IMR-90 (cell line): ENCODE measurements around the gene CERS5. TPM values are rescaled to one million over a fixed set of nuclear protein-coding genes. Genes with fewer than 3 reads are reported as not detected.

ENCODE experiments used
- ATAC-seq: fragments of 200-7000 bp; cut with Tn5 transposase; 2 replicates; pipeline ENCODE4 v1.9.1; 2020; ENCODE audit warnings: low read depth, mild to moderate bottlenecking, moderate library complexity
- BruUV-seq: library from RNA; stranded (reverse); fragments of 400-500 nt; replicated peaks from 2 replicates; lab custom pipeline; 2021; lab: Mats Ljungman, UMichigan
- CTCF ChIA-PET: fragments of 300-600 bp; formaldehyde crosslinking; extraction: SDS; loops from one replicate; lab custom pipeline; 2021; ENCODE audit warnings: antibody characterized with exemption; lab: Yijun Ruan, JAX
- POLR2A ChIA-PET: fragments of 300-600 bp; sonication (Branson Sonifier 250); formaldehyde crosslinking; loops from one replicate; lab custom pipeline; 2022; ENCODE audit warnings: antibody characterized with exemption; ENCODE audit not compliant: unreplicated experiment; lab: Charles Lee
- DNase-seq: peaks from one replicate; pipeline ENCODE4 v3.0.0; 2013
- H2AFZ ChIP-seq: replicated peaks from 2 replicates; pipeline ENCODE3; 2013; ENCODE audit warnings: low read length, mild to moderate bottlenecking; ENCODE audit not compliant: poor library complexity
- H2AK5ac ChIP-seq: 2 replicates; pipeline ENCODE4 v1.6.1; 2013; ENCODE audit warnings: low read depth, low read length, inconsistent platforms
- H2AK9ac ChIP-seq: replicated peaks from 2 replicates; pipeline ENCODE3; 2013; ENCODE audit warnings: mild to moderate bottlenecking, low read depth, low read length, moderate library complexity; ENCODE audit not compliant: poor library complexity
- H2BK120ac ChIP-seq: 2 replicates; pipeline ENCODE4 v1.6.1; 2013; ENCODE audit warnings: low read depth, low read length, inconsistent platforms
- H2BK15ac ChIP-seq: 3 replicates; pipeline ENCODE4 v1.6.1; 2013; ENCODE audit warnings: low read depth, low read length, inconsistent platforms
- H2BK20ac ChIP-seq: 2 replicates; pipeline ENCODE4 v1.6.1; 2013; ENCODE audit warnings: low read depth, mild to moderate bottlenecking, inconsistent platforms, low read length, moderate library complexity
- H2BK5ac ChIP-seq: 2 replicates; pipeline ENCODE4 v1.6.1; 2013; ENCODE audit warnings: mild to moderate bottlenecking, low read depth, low read length, inconsistent platforms; ENCODE audit not compliant: poor library complexity, severe bottlenecking
- H3K14ac ChIP-seq: replicated peaks from 2 replicates; pipeline ENCODE4 v1.6.1; 2013; ENCODE audit warnings: low read depth, low read length, inconsistent platforms
- H3K18ac ChIP-seq: 2 replicates; pipeline ENCODE4 v1.6.1; 2013; ENCODE audit warnings: low read depth, low read length, control low read depth
- H3K23ac ChIP-seq: 2 replicates; pipeline ENCODE4 v1.6.1; 2013; ENCODE audit warnings: low read depth, low read length, inconsistent platforms
- H3K27ac ChIP-seq: 2 replicates; pipeline ENCODE4 v1.5.1; 2013; ENCODE audit warnings: mild to moderate bottlenecking, control low read depth, low read length; ENCODE audit not compliant: insufficient read depth
- H3K27me3 ChIP-seq: 2 replicates; pipeline ENCODE4 v1.6.1; 2013; ENCODE audit warnings: low read length; ENCODE audit not compliant: control insufficient read depth, insufficient read depth
- H3K36me3 ChIP-seq: 2 replicates; pipeline ENCODE4 v1.6.1; 2013; ENCODE audit warnings: low read length, mixed read lengths; ENCODE audit not compliant: control insufficient read depth, insufficient read depth
- H3K4ac ChIP-seq: 2 replicates; pipeline ENCODE4 v1.6.1; 2013; ENCODE audit warnings: low read depth, low read length, inconsistent platforms
- H3K4me1 ChIP-seq: 2 replicates; pipeline ENCODE4 v1.6.1; 2013; ENCODE audit warnings: low read length, mixed read lengths; ENCODE audit not compliant: control insufficient read depth, insufficient read depth
- H3K4me2 ChIP-seq: 2 replicates; pipeline ENCODE4 v1.6.1; 2013; ENCODE audit warnings: low read depth, mild to moderate bottlenecking, control low read depth, low read length, moderate library complexity
- H3K4me3 ChIP-seq: 2 replicates; pipeline ENCODE4 v1.5.1; 2013; ENCODE audit warnings: low read depth, mild to moderate bottlenecking, control low read depth, low read length, moderate library complexity; ENCODE audit not compliant: insufficient read depth
- H3K56ac ChIP-seq: 2 replicates; pipeline ENCODE4 v1.6.1; 2013; ENCODE audit warnings: low read length, inconsistent platforms; ENCODE audit not compliant: insufficient read depth; ENCODE audit errors: extremely low read depth
- H3K79me1 ChIP-seq, 2 experiments: 2 replicates each; pipeline ENCODE4 v1.6.1; 2013; ENCODE audit warnings: low read length in 2 of 2, inconsistent platforms in 1 of 2, low read depth in 1 of 2
- H3K9ac ChIP-seq: 2 replicates; pipeline ENCODE4 v1.6.1; 2013; ENCODE audit warnings: low read depth, low read length, control low read depth
- H3K9me1 ChIP-seq: 2 replicates; pipeline ENCODE4 v1.6.1; 2013; ENCODE audit warnings: low read length, inconsistent platforms; ENCODE audit not compliant: insufficient read depth
- H3K9me3 ChIP-seq: 2 replicates; pipeline ENCODE4 v1.6.1; 2013; ENCODE audit warnings: low read length; ENCODE audit not compliant: control insufficient read depth, insufficient read depth
- H4K20me1 ChIP-seq: 2 replicates; pipeline ENCODE4 v1.6.1; 2013; ENCODE audit warnings: low read length, inconsistent platforms; ENCODE audit not compliant: insufficient read depth
- H4K5ac ChIP-seq: 2 replicates; pipeline ENCODE4 v1.6.1; 2013; ENCODE audit warnings: mild to moderate bottlenecking, low read depth, low read length, control low read depth
- H4K8ac ChIP-seq, 2 experiments: 2 replicates each; pipeline ENCODE4 v1.6.1; 2013; ENCODE audit warnings: low read depth in 2 of 2, low read length in 2 of 2, control low read depth in 1 of 2, inconsistent platforms in 1 of 2
- H4K91ac ChIP-seq: 2 replicates; pipeline ENCODE4 v1.6.1; 2013; ENCODE audit warnings: low read depth, low read length, inconsistent platforms; ENCODE audit not compliant: insufficient read depth
- BHLHE40 ChIP-seq: fragments of 150-350 bp; IDR thresholded peaks from 2 replicates; pipeline ENCODE4 v1.6.1; 2016; ENCODE audit warnings: mild to moderate bottlenecking, low read depth, low read length
- CEBPB ChIP-seq: IDR thresholded peaks from 2 replicates; pipeline ENCODE4 v1.6.1; 2012; ENCODE audit warnings: low read depth, low read length, improper control_type of control experiment
- ELK1 ChIP-seq: fragments of 150-350 bp; IDR thresholded peaks from 2 replicates; pipeline ENCODE4 v1.6.1; 2016; ENCODE audit warnings: low read depth, mild to moderate bottlenecking, low read length, moderate library complexity, borderline replicate concordance
- MAZ ChIP-seq: IDR thresholded peaks from 2 replicates; pipeline ENCODE4 v1.6.1; 2012; ENCODE audit warnings: low read depth, mild to moderate bottlenecking, low read length, improper control_type of control experiment, moderate library complexity, borderline replicate concordance
- NFE2L2 ChIP-seq: fragments of 150-350 bp; IDR thresholded peaks from 2 replicates; pipeline ENCODE4 v1.6.1; 2016; ENCODE audit warnings: low read depth, mild to moderate bottlenecking, low read length
- RAD21 ChIP-seq: IDR thresholded peaks from 2 replicates; pipeline ENCODE4 v1.6.1; 2012; ENCODE audit warnings: low read length, improper control_type of control experiment
- RCOR1 ChIP-seq: IDR thresholded peaks from 2 replicates; pipeline ENCODE4 v1.6.1; 2012; ENCODE audit warnings: mild to moderate bottlenecking, low read length, improper control_type of control experiment; ENCODE audit not compliant: insufficient replicate concordance
- RFX5 ChIP-seq: IDR thresholded peaks from 2 replicates; pipeline ENCODE4 v1.8.0; 2012; ENCODE audit warnings: low read depth, mild to moderate bottlenecking, low read length, moderate library complexity
- SMC3 ChIP-seq: fragments of 150-350 bp; IDR thresholded peaks from 2 replicates; pipeline ENCODE4 v1.6.1; 2016; ENCODE audit warnings: low read depth, mild to moderate bottlenecking, antibody characterized with exemption, low read length, moderate library complexity
- WGBS, 2 experiments: methylation state at CpG; one replicate each; pipeline versions ENCODE4 v1.1.5 to v1.1.7; 2013; ENCODE audit warnings: missing lambda C conversion rate in 2 of 2; ENCODE audit not compliant: insufficient read length in 1 of 2; ENCODE audit errors: extremely low coverage in 2 of 2; 5-methylcytosine and 5-hydroxymethylcytosine counted together
- dilution Hi-C: fragments of 300-500 bp; cut with HindIII; formaldehyde crosslinking; loops from one replicate; pipeline ENCODE4 v1.14.3; 2018; ENCODE audit warnings: low sequenced_read_pairs; ENCODE audit not compliant: unreplicated experiment
- in situ Hi-C: fragments of 300-500 bp; cut with MboI; formaldehyde crosslinking; loops from 3 replicates; pipeline ENCODE4 v1.14.3; 2019; ENCODE audit warnings: low sequenced_read_pairs, inconsistent platforms, mixed read lengths
- intact Hi-C: fragments of 100-400 bp; cut with micrococcal nuclease; formaldehyde crosslinking; loops from 2 replicates; pipeline ENCODE4 v1.10.0; 2022
- polyA plus RNA-seq, 3 experiments: library from polyadenylated mRNA; depleted of rRNA; stranded (reverse); fragments of >200 nt; gene quantifications; 2 replicates each; pipeline ENCODE4 v1.2.3, GENCODE V29; 2012; ENCODE audit warnings: low replicate concordance in 1 of 3
- total RNA-seq: library from RNA; depleted of rRNA; stranded (reverse); fragments of >200 nt; gene quantifications from 2 replicates; pipeline ENCODE4 v1.2.3, GENCODE V29; 2012
- TF ChIP-seq, protein P1 (sequence below): conservative IDR thresholded peaks from 2 replicates; pipeline ENCODE4 v1.5.1; 2012; ENCODE audit warnings: mild to moderate bottlenecking, low read depth, low read length, improper control_type of control experiment

CERS5 gene
- total and polyA plus RNA-seq, 2 of the 4 experiments (the other 2 are of a cell fraction), result 40.3 to 60.3 TPM

- Histone ChIP-seq H3K56ac (no peak overlapping the region), H3K4me2 (no peak overlapping the region), H4K91ac (no peak overlapping the region), H2BK15ac (no peak overlapping the region), H3K9me3 (no peaks in the 10 kb centered on the region), H2AK9ac (no peak overlapping the region), H3K9me1 (peaks cover 9% of the 10 kb centered on the region; the same call in 1 of the 2 replicates), H2AFZ (no peak overlapping the region), H4K5ac (no peak overlapping the region), H2AK5ac (no peak overlapping the region), H3K36me3 (peaks cover 26% of the 10 kb centered on the region), H3K23ac (no peak overlapping the region), H3K4ac (no peak overlapping the region), H3K27me3 (no peaks in the 10 kb centered on the region), H4K8ac (no peak overlapping the region), H3K9ac (no peak overlapping the region), H3K18ac (no peak overlapping the region), H3K27ac (no peak overlapping the region), H3K4me3 (no peak overlapping the region), H2BK20ac (no peak overlapping the region), H3K4me1 (no peaks in the 10 kb centered on the region), H3K79me1 (peaks cover 25 to 70% of the 10 kb centered on the region in 2 experiments), H3K14ac (no peak overlapping the region), H4K20me1 (no peaks in the 10 kb centered on the region; the same call in 1 of the 2 replicates), H2BK5ac (no peak overlapping the region), H2BK120ac (no peak overlapping the region)
- in situ Hi-C loops, result no loop called here
- intact Hi-C loops, result no loop called here
- POLR2A ChIA-PET, result no interaction called here
- CTCF ChIA-PET, result interaction anchor here (0.6 to 1.2 kb wide), 2 partner anchors 8 to 115 kb away, joined by 3 read pairs; no protein-coding TSS in a partner anchor
- BruUV-seq, result no TSS peak
- ATAC-seq (no peak), DNase-seq (no peak)
- WGBS, 2 experiments, result no CpG with 5 or more reads among the region's 2 CpGs
- dilution Hi-C loops, result no loop called here
- no peak for TF ChIP-seq CEBPB
- no peak for TF ChIP-seq RFX5
- TF ChIP-seq BHLHE40, result no peak
- TF ChIP-seq MAZ, result no peak
- no peak for TF ChIP-seq RAD21
- no peak for TF ChIP-seq SMC3
- TF ChIP-seq RCOR1, result no peak
- TF ChIP-seq, protein P1, sequence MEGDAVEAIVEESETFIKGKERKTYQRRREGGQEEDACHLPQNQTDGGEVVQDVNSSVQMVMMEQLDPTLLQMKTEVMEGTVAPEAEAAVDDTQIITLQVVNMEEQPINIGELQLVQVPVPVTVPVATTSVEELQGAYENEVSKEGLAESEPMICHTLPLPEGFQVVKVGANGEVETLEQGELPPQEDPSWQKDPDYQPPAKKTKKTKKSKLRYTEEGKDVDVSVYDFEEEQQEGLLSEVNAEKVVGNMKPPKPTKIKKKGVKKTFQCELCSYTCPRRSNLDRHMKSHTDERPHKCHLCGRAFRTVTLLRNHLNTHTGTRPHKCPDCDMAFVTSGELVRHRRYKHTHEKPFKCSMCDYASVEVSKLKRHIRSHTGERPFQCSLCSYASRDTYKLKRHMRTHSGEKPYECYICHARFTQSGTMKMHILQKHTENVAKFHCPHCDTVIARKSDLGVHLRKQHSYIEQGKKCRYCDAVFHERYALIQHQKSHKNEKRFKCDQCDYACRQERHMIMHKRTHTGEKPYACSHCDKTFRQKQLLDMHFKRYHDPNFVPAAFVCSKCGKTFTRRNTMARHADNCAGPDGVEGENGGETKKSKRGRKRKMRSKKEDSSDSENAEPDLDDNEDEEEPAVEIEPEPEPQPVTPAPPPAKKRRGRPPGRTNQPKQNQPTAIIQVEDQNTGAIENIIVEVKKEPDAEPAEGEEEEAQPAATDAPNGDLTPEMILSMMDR, result no peak
- TF ChIP-seq NFE2L2, result no peak
- TF ChIP-seq ELK1, result no peak
Observed at GRCh38 chr12:50119387-50119786, 47.8 kb downstream of the CERS5 start.
